ENCODE results near the gene MOG. TPM values are rescaled to one million over a fixed set of nuclear protein-coding genes. Genes with fewer than 3 reads are reported as not detected.

The MOG gene
- total and polyA plus RNA-seq, 2 experiments from 2014 or later = not detected

- no peak for DNase-seq
- 82% methylated on average over 12 of the region's 12 CpGs for WGBS, 2 experiments (ENCODE audit: low coverage in 1 of 2, low lambda C conversion rate in 2 of 2, missing lambda C conversion rate in 2 of 2)
- H3K4me1 ChIP-seq (ENCODE audit: insufficient read depth) = no peaks in the 10 kb centered on the region
- H3K79me2 ChIP-seq (ENCODE audit: insufficient read depth) = no peaks in the 10 kb centered on the region
- no peak overlapping the region for H3K4me2 ChIP-seq (ENCODE audit: unreplicated experiment)
- no peaks in the 10 kb centered on the region for H3K36me3 ChIP-seq (ENCODE audit: low read depth)
- no peaks in the 10 kb centered on the region for H4K20me1 ChIP-seq (ENCODE audit: insufficient read depth)
- no peaks in the 10 kb centered on the region for H3K9me3 ChIP-seq (ENCODE audit: low read depth)
- no peaks in the 10 kb centered on the region for H3F3A ChIP-seq (ENCODE audit: insufficient read depth)
- no peaks in the 10 kb centered on the region for H3K9me2 ChIP-seq (ENCODE audit: insufficient read depth)
- no peak for TF ChIP-seq EZH2 (IDR thresholded peaks at IDR 0.05; ENCODE audit: insufficient read depth, poor library complexity, severe bottlenecking)
- TF ChIP-seq EZH2phosphoT487 (IDR thresholded peaks at IDR 0.05; ENCODE audit: insufficient read depth, low read depth) = no peak
- in situ Hi-C loops (cut with MboI) = no loop called here
- H3K27me3 ChIP-seq (replicated peaks; ENCODE audit: insufficient read depth) = peaks cover 20% of the 10 kb centered on the region
- no peak overlapping the region for H2AFZ ChIP-seq
- H3K4me3 ChIP-seq = no peak overlapping the region
- H3K9ac ChIP-seq = no peak overlapping the region
- H3K27ac ChIP-seq = no peak overlapping the region
Measured at GRCh38 chr6:29673161-29673560, 16.3 kb downstream of the MOG start.

- H3K9ac ChIP-seq = no peak overlapping the region
- H4K20me1 ChIP-seq (ENCODE audit: insufficient read depth) = no peaks in the 10 kb centered on the region
- H3K4me1 ChIP-seq (ENCODE audit: insufficient read depth) = no peaks in the 10 kb centered on the region
- peaks cover 15% of the 10 kb centered on the region for H3K27me3 ChIP-seq (replicated peaks; ENCODE audit: insufficient read depth)
- no peak overlapping the region for H3K27ac ChIP-seq
- no peaks in the 10 kb centered on the region for H3K79me2 ChIP-seq (ENCODE audit: insufficient read depth)
- H3K36me3 ChIP-seq (ENCODE audit: low read depth) = no peaks in the 10 kb centered on the region
- in situ Hi-C loops (cut with MboI) = no loop called here
- DNase-seq = no peak
- no peaks in the 10 kb centered on the region for H3F3A ChIP-seq (ENCODE audit: insufficient read depth)
- no peaks in the 10 kb centered on the region for H3K9me3 ChIP-seq (ENCODE audit: low read depth)
- H2AFZ ChIP-seq = no peak overlapping the region
- H3K4me2 ChIP-seq (ENCODE audit: unreplicated experiment) = no peak overlapping the region
- TF ChIP-seq EZH2phosphoT487 (IDR thresholded peaks at IDR 0.05; ENCODE audit: insufficient read depth, low read depth) (no peak), EZH2 (IDR thresholded peaks at IDR 0.05; ENCODE audit: insufficient read depth, poor library complexity, severe bottlenecking) (no peak)
- H3K9me2 ChIP-seq (ENCODE audit: insufficient read depth) = no peaks in the 10 kb centered on the region
- WGBS, 2 experiments (ENCODE audit: low coverage in 1 of 2, low lambda C conversion rate in 2 of 2, missing lambda C conversion rate in 2 of 2) = 66 to 85% methylated on average over 3 to 5 of the region's 5 CpGs
- no peak overlapping the region for H3K4me3 ChIP-seq
Measured at GRCh38 chr6:29674008-29674407, 17.1 kb downstream of the MOG start.

- Histone ChIP-seq H2AFZ (no peak overlapping the region), H3K4me1 (ENCODE audit: insufficient read depth) (no peaks in the 10 kb centered on the region), H3K36me3 (ENCODE audit: low read depth) (no peaks in the 10 kb centered on the region), H4K20me1 (ENCODE audit: insufficient read depth) (no peaks in the 10 kb centered on the region), H3K9ac (no peak overlapping the region), H3K9me3 (ENCODE audit: low read depth) (no peaks in the 10 kb centered on the region), H3K27ac (no peak overlapping the region), H3K4me2 (ENCODE audit: unreplicated experiment) (no peak overlapping the region), H3F3A (ENCODE audit: insufficient read depth) (no peaks in the 10 kb centered on the region), H3K27me3 (replicated peaks; ENCODE audit: insufficient read depth) (peaks cover 10% of the 10 kb centered on the region), H3K4me3 (no peak overlapping the region), H3K9me2 (ENCODE audit: insufficient read depth) (no peaks in the 10 kb centered on the region), H3K79me2 (ENCODE audit: insufficient read depth) (no peaks in the 10 kb centered on the region)
- DNase-seq = no peak
- in situ Hi-C loops (cut with MboI) = no loop called here
- TF ChIP-seq EZH2 (IDR thresholded peaks at IDR 0.05; ENCODE audit: insufficient read depth, poor library complexity, severe bottlenecking) (no peak), EZH2phosphoT487 (IDR thresholded peaks at IDR 0.05; ENCODE audit: insufficient read depth, low read depth) (no peak)
- WGBS, 2 experiments (ENCODE audit: low coverage in 1 of 2, low lambda C conversion rate in 2 of 2, missing lambda C conversion rate in 2 of 2) = 69 to 93% methylated on average over 1 of the region's 1 CpG
Measured at GRCh38 chr6:29675561-29675960, 18.7 kb downstream of the MOG start.

GRCh38 chr6:29676981-29677601 is 20.2 kb downstream of the MOG start:
- Histone ChIP-seq H3K4me1 (ENCODE audit: insufficient read depth) (no peaks in the 10 kb centered on the region), H3K9me3 (ENCODE audit: low read depth) (no peaks in the 10 kb centered on the region), H3F3A (ENCODE audit: insufficient read depth) (no peaks in the 10 kb centered on the region), H4K20me1 (ENCODE audit: insufficient read depth) (no peaks in the 10 kb centered on the region), H3K4me2 (ENCODE audit: unreplicated experiment) (no peak overlapping the region), H3K27ac (no peak overlapping the region), H3K79me2 (ENCODE audit: insufficient read depth) (no peaks in the 10 kb centered on the region), H3K9ac (no peak overlapping the region), H3K9me2 (ENCODE audit: insufficient read depth) (no peaks in the 10 kb centered on the region), H2AFZ (no peak overlapping the region), H3K4me3 (no peak overlapping the region), H3K27me3 (replicated peaks; ENCODE audit: insufficient read depth) (no peaks in the 10 kb centered on the region; the same call in none of the 2 replicates), H3K36me3 (ENCODE audit: low read depth) (no peaks in the 10 kb centered on the region)
- peak; percentile 8 for DNase-seq
- TF ChIP-seq EZH2phosphoT487 (IDR thresholded peaks at IDR 0.05; ENCODE audit: insufficient read depth, low read depth) (no peak), EZH2 (IDR thresholded peaks at IDR 0.05; ENCODE audit: insufficient read depth, poor library complexity, severe bottlenecking) (no peak)
- in situ Hi-C loops (cut with MboI) = no loop called here
- WGBS, 2 experiments (ENCODE audit: low coverage in 1 of 2, low lambda C conversion rate in 2 of 2, missing lambda C conversion rate in 2 of 2) = 14 to 22% methylated on average over 2 of the region's 2 CpGs
